Motor neuron (in vitro differentiated cells): Measurements from ENCODE around the gene SRD5A2. TPM values are rescaled to one million over a fixed set of nuclear protein-coding genes. Genes with fewer than 3 reads are reported as not detected.

Experiments used
- ATAC-seq, 8 experiments: fragments of 200-7000 bp; cut with Tn5 transposase; replicated peaks in 6 of 8; 2 replicates each; pipeline ENCODE4 v1.8.0; 2021; ENCODE audit warnings: mild to moderate bottlenecking in 8 of 8, moderate library complexity in 8 of 8
- H3K27ac ChIP-seq, 2 donors: fragments of 250-450 bp; sonication (Bioruptor Pico); 2 replicates each; pipeline ENCODE4 v1.9.0; 2021; ENCODE audit warnings: antibody characterized with exemption in 2 of 2, mild to moderate bottlenecking in 2 of 2, moderate library complexity in 1 of 2
- H3K4me1 ChIP-seq, 2 donors: fragments of 250-450 bp; sonication (Bioruptor Pico); replicated peaks in 1 of 2; 2 replicates each; pipeline ENCODE4 v1.6.1; 2021; ENCODE audit warnings: antibody characterized with exemption in 2 of 2, mild to moderate bottlenecking in 2 of 2, moderate library complexity in 1 of 2
- H3K4me3 ChIP-seq, 5 donors: fragments of 250-450 bp; sonication (Bioruptor Pico); 2 replicates each; pipeline ENCODE4 v1.9.0; 2021; ENCODE audit warnings: antibody characterized with exemption in 5 of 5, mild to moderate bottlenecking in 5 of 5, moderate library complexity in 4 of 5
- WGBS, 10 experiments: fragments of 450-650 bp; shearing (Covaris generic); methylation state at CpG; one replicate each; pipeline ENCODE4 v1.0.0; 2022; 5-methylcytosine and 5-hydroxymethylcytosine counted together
- in situ Hi-C, 9 experiments: fragments of 400-800 bp; cut with MboI; loops; one replicate each; pipeline ENCODE4 v1.15.0; 2021; ENCODE audit warnings: low sequenced_read_pairs in 9 of 9, low pct_unique_long_range_greater_than_20kb in 2 of 9; ENCODE audit not compliant: unreplicated experiment in 9 of 9
- total RNA-seq, 8 experiments: library from RNA; unstranded; fragments of 300-600 nt; gene quantifications; 2 replicates each; pipeline versions ENCODE4 v1.2.3 to v1.2.4, GENCODE V29; 2022

Gene SRD5A2
- total RNA-seq, 8 experiments from 2014 or later: 0.05 to 0.19 (median 0.09) TPM; not detected in 2

DNA sequence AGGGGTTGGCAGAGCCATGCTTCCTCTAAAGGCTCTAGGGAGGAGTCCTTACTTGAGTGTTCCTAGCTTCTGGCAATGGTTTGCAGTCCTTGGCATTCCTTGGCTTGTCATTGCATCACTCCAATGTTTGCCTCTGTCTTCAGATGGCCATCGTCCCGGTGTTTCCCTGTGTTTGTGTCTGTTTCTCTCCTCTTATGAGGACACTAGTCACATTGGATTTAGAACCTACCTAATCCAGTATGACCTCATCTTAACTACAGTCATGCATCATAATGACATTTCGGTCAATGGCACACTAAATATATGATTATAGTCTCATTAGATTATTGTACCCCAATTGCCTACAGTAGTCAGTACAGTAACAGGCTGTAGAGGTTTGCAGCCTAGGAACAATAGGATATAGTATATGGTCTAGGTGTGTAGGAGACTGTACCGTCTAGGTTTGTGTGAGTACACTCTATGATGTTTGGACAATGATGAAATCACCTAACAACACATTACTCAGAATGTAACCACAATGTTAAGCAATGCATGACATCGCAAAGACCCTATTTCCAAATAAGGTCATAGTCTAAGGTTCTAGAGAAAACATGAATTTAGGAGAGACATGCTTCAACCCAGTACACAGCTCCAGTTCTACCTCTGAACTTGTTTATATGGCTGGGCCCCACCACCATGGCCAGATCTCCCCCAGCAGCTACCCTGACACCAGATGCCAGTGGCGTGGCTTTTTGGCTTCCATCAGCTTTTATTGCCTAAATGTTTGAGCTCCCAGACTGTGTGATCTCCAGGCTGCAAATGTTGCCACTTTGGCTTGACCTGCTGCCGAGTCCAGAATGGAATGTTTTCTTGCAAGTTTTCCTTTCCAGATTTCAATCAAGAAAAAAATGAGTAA lies 22.1 kb downstream of the SRD5A2 start:
- no peaks in the 10 kb centered on the region for H3K4me1 ChIP-seq
- ATAC-seq: peak in 1 of 8 experiments; percentile 48
- H3K4me3 ChIP-seq: no peak overlapping the region
- no peak overlapping the region for H3K27ac ChIP-seq
- 0 to 86% (median 34%) methylated on average over 1 to 7 of the region's 7 CpGs; no CpG with 5 or more reads in 2 of the 10 experiments for WGBS, 10 experiments
- in situ Hi-C loops: no loop called here

DNA sequence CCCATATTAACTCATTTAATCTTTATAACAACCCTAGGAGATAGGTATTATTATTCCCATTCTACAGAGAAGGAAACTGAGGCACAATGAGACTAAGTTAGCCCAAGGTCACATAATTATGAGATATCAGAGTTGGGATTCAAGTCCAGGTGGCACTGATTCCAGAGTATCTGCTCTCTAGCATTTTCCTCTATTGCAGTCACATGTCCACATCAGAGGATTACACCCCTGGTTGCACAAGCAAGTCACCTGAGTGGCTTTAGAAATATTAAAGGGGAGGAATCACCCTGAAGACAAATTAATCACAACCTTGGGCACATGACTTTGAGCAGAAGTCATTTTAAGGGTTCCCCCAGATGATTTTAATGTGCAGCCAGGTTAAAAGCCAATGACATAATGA lies 23.8 kb downstream of the SRD5A2 start:
- no peaks in the 10 kb centered on the region for H3K4me1 ChIP-seq
- no peak overlapping the region for H3K4me3 ChIP-seq
- no peak overlapping the region for H3K27ac ChIP-seq
- in situ Hi-C loops: no loop called here
- ATAC-seq: no peak

DNA sequence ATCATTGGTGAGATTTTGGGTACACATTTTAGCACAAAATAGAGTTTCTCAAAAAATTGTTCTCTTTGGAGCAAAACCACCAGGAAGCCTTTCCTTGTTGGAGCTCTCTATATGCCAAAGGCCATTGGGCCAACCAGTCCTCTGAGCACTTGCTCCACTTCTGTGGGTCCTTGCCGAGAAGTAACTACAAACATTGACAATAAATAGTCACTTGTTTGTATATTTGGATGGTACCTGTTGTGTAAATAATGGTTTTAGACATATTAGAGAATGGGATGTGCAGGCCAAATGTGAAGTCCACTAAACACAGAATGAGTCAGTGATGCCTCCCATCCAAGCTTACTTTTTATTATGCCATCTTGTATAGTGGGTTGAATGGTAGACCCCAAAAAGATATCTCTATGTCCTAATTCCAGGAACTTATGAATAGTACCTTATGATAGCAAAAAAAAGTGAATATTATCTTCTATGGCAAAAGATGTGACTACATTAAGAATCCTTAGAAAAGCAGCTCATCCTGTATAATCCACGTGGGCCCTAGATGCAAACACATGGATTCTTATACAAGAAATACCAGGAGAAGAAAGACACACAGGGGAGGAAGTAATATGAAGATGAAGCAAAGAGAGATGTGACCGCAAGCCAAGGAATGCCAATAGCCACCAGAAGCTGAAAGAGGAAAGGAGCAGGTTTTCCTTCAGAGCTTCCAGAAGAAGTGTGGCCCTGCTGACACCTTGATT lies 24.6 kb downstream of the SRD5A2 start:
- 20 to 80% (median 44%) methylated on average over 1 to 3 of the region's 3 CpGs; no CpG with 5 or more reads in 3 of the 10 experiments for WGBS, 10 experiments
- in situ Hi-C loops: no loop called here

DNA sequence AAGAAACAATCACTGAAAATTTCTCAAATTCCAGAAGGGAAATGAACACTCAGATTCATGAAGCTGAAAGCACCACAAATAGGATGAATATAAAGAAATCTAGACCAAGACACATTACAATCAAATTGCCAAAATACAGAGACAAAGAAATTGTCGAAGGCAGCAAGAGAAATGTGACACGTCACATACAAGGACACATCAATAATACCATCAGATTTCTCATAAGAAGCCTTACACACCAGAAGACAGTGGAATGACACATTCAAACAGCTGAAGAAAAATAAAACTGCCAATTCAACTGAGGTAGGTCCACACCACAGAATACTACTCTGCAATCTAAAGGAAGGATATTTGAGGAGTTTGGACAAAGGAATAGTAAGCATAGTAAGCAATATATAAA lies 27.4 kb downstream of the SRD5A2 start:
- no peak overlapping the region for H3K4me3 ChIP-seq
- 20 to 94% (median 67%) methylated on average over 2 of the region's 2 CpGs; no CpG with 5 or more reads in 2 of the 10 experiments for WGBS, 10 experiments
- ATAC-seq: no peak
- H3K27ac ChIP-seq: no peak overlapping the region
- H3K4me1 ChIP-seq: no peaks in the 10 kb centered on the region
- in situ Hi-C loops: no loop called here

More for the DNA sequence above, 24.6 kb downstream of the SRD5A2 start:
- Histone ChIP-seq H3K27ac (no peak overlapping the region), H3K4me3 (no peak overlapping the region), H3K4me1 (no peaks in the 10 kb centered on the region)
- ATAC-seq: no peak

DNA sequence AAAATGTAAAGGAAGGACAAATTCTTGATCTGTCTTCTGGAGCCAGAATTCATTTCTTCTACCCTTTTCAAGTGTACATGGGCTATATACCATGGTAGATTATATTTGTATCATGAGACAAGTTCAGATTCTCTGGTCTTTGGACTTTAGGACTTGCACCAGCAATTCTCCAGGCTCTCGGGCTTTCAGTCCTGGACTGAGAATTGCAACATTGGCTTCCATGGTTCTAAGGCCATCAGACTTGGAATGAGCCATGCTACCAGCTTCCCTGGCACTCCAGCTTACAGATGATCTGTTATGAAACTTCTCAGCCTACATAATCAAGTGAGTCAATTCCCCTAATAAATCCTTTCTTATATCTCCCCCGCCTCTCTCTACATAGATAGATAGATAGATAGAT lies 33.3 kb downstream of the SRD5A2 start:
- ATAC-seq: no peak
- in situ Hi-C loops: no loop called here
- Histone ChIP-seq H3K4me3 (no peak overlapping the region), H3K27ac (no peak overlapping the region), H3K4me1 (no peaks in the 10 kb centered on the region)
- 0 to 100% (median 44%) methylated on average over 1 to 2 of the region's 2 CpGs; no CpG with 5 or more reads in 3 of the 10 experiments for WGBS, 10 experiments

DNA sequence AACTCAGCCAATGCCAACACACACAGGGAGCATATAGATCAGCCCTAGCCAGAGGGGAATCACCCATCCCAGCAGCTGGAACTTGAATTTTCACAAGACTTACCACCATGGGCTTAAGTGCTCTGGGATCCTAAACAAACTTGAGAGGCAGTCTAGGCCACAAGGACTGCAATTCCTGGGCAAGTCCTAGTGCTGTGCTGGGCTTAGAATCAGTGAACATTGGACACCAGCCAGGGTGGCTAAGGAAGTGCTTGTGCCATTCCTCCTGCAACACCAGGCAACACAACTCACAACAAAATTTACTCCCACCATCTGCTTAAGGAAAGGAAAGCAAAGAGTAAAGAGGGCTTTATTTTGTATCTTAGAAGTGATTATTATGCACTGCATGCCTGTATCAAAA lies 38.9 kb downstream of the SRD5A2 start:
- H3K27ac ChIP-seq: no peak overlapping the region
- in situ Hi-C loops: no loop called here
- H3K4me3 ChIP-seq: no peak overlapping the region
- H3K4me1 ChIP-seq: no peaks in the 10 kb centered on the region
- ATAC-seq: no peak

DNA sequence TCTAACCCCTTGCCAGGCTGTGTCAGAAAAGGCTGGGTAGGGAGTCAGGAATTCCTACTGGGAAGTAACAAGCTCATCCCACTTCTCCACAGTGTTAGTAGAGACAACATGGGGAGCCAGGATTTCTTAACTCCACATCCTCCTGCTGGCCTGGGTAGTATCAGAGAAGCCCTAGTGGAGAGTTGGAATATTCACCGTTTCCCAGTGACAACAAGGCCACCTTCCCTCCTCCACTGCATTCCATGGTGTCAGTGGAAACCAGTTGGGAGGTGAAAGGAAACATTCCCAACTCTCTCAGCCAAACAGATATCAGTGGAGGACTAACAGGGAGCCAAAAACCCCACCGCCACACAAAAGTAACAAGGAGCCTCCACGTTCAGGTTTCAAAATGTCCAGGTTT lies 41.2 kb downstream of the SRD5A2 start:
- no peak for ATAC-seq
- WGBS, 10 experiments: 11 to 100% (median 72%) methylated on average over 1 to 3 of the region's 3 CpGs; no CpG with 5 or more reads in 4 of the 10 experiments
- Histone ChIP-seq H3K4me1 (no peaks in the 10 kb centered on the region), H3K27ac (no peak overlapping the region), H3K4me3 (no peak overlapping the region)
- in situ Hi-C loops: no loop called here

DNA sequence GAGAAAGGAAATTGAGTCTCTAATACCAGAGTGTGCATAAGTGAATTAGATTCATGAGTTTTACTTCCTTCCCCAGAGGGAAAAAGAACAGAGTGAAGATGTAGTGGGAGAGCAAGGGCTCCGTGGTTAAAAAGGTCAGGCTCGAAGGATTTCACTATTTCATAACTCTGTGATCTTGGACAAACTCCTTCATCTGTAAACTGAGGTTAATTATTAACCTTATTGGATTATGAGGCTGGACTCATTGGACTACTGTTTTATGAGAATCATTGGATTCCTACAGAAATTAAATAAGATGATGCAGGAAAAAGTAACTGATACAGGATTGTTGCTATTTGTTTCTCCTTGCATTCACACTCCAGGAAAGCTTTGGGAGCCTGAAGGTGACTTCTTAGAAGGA lies 45.0 kb downstream of the SRD5A2 start:
- Histone ChIP-seq H3K4me1 (no peaks in the 10 kb centered on the region), H3K4me3 (no peak overlapping the region), H3K27ac (no peak overlapping the region)
- in situ Hi-C loops: no loop called here
- 0 to 90% (median 55%) methylated on average over 1 to 2 of the region's 2 CpGs; no CpG with 5 or more reads in 2 of the 10 experiments for WGBS, 10 experiments
- no peak for ATAC-seq

DNA sequence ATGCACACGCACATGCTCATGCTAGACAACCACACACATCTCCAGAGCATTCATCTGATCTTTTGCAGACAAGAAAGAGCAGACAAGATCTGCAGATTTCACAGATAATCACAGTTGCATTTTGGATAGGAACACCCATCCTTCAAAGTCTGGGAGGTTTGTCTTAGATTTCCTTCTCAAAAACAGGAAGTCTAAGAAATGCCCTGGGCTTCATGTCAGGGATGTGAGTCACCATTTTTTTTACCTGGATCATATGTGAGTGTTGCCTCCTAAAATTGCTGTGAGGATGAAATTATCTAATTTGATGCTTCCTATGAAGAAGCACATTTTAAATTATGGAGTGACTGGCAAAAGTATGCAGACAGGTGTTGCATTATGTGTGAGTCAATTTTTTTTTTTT lies 46.1 kb downstream of the SRD5A2 start:
- WGBS, 10 experiments: 40 to 100% (median 83%) methylated on average over 1 of the region's 1 CpG; no CpG with 5 or more reads in 3 of the 10 experiments
- H3K4me1 ChIP-seq: no peaks in the 10 kb centered on the region
- H3K4me3 ChIP-seq: no peak overlapping the region
- no peak for ATAC-seq
- in situ Hi-C loops: no loop called here
- no peak overlapping the region for H3K27ac ChIP-seq

DNA sequence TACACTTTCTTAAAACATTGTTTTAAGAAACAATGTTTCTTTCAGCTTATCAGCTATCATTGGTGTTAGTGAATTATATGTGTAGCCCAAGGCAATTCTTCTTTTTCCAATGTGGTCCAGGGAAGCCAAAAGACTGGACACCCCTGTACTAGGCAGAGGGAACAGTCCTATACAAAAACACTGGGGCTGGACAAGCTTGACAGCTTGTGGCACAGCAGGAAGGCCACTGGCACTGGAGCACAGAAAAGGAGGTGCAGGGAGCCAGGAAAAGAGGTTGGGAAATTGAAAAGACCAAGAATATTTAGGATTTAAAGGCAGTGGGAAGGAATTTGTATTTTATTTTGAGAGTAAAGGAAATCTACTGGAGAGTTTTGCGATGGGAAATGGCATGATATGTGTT lies 47.7 kb downstream of the SRD5A2 start:
- Histone ChIP-seq H3K27ac (no peak overlapping the region), H3K4me1 (no peaks in the 10 kb centered on the region), H3K4me3 (no peak overlapping the region)
- no peak for ATAC-seq
- 0 to 100% (median 85%) methylated on average over 1 of the region's 1 CpG; no CpG with 5 or more reads in 4 of the 10 experiments for WGBS, 10 experiments
- in situ Hi-C loops: no loop called here

DNA sequence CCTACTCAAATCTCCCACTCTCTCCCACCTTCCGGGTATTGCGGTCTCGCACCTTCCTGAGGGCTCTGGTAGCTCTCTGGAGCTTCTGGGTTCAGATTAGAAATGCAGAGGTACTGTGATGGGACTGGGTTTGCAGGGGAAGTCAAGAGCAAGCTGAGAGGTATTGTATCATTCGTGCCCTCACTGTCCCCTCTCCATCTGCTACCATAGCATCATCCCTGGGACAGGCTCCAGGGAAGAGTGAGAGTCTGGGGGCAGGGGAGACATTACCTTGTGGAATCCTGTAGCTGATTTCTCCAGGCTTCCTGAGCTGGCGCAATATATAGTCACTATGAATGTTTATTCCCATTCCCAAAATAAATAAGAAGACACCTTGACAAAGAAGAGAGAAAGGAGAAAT lies 49.6 kb downstream of the SRD5A2 start:
- Histone ChIP-seq H3K27ac (no peak overlapping the region), H3K4me1 (no peaks in the 10 kb centered on the region), H3K4me3 (no peak overlapping the region)
- ATAC-seq: no peak
- in situ Hi-C loops: no loop called here
- 39 to 100% (median 90%) methylated on average over 1 to 4 of the region's 5 CpGs; no CpG with 5 or more reads in 3 of the 10 experiments for WGBS, 10 experiments

DNA sequence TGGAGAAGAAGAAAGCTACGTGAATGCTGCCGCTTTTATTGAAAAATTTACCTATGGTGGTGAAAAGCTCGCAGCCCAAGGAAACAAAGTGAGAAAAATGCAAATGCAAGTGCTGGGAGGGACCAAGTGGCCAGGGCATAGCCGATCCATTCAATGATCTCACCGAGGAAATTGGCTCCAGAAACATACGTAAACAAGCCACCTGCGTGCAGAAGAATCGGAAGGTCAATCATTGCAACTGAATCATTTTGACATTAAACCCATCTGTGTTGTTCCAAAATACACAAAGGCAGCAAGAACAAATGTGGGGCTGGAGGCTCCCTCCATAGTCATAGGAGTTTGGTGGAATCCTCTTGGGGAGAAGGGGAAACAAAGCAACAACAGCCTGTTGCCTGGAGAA lies 51.5 kb downstream of the SRD5A2 start:
- no peak overlapping the region for H3K4me3 ChIP-seq
- 70 to 100% (median 82%) methylated on average over 1 to 8 of the region's 8 CpGs for WGBS, 10 experiments
- ATAC-seq: no peak
- H3K4me1 ChIP-seq: no peaks in the 10 kb centered on the region
- H3K27ac ChIP-seq: no peak overlapping the region
- in situ Hi-C loops: no loop called here

DNA sequence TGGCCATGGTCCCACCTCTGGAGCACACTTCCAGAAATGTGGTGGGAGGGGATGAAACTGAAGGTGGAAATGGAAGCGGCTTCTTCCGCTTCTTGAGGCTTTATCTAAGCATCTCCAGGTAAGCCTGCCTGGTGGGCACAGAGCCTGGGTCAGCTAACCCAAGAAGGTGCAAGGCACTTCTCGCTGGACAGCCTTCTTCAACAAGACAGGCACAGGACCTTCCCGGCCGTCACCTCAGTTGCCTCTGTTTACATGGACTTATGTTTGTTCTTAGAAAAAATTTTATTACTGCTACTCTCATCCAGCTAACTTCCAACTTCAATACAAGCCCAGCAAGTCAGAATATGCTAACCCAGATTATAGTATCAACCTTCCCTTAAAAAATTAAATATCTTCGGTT lies 51.9 kb downstream of the SRD5A2 start:
- in situ Hi-C loops: no loop called here
- Histone ChIP-seq H3K4me3 (no peak overlapping the region), H3K4me1 (no peaks in the 10 kb centered on the region), H3K27ac (no peak overlapping the region)
- ATAC-seq: no peak
- WGBS, 10 experiments: 64 to 100% (median 83%) methylated on average over 1 to 6 of the region's 6 CpGs; no CpG with 5 or more reads in 1 of the 10 experiments
